HepG2 (cell line): ENCODE results near the gene TGFBI. TPM values are rescaled to one million over a fixed set of nuclear protein-coding genes. Genes with fewer than 3 reads are reported as not detected.
A peak's percentile ranks its signal among the peaks of the same experiment; 100 is the strongest.

Experiments used
- SAP130 ChIP-seq: IDR thresholded peaks from 2 replicates; pipeline ENCODE4 v1.6.1; 2016; ENCODE audit warnings: low read depth
- XRCC5 ChIP-seq: fragments of 200-400 bp; formaldehyde crosslinking; optimal IDR thresholded peaks from 2 replicates; pipeline ENCODE3; 2017; ENCODE audit warnings: mild to moderate bottlenecking, low read length
- ZNF329 ChIP-seq: sonication (generic); formaldehyde crosslinking; IDR thresholded peaks from 2 replicates; pipeline ENCODE4 v1.9.0; 2021; ENCODE audit warnings: low read depth, mild to moderate bottlenecking, missing genetic modification reagents
- ZNF431 ChIP-seq: sonication (generic); formaldehyde crosslinking; IDR thresholded peaks from 2 replicates; pipeline ENCODE4 v1.9.0; 2022; ENCODE audit warnings: missing genetic modification reagents, low read depth, mild to moderate bottlenecking, borderline replicate concordance
- ZNF513 ChIP-seq: sonication (generic); formaldehyde crosslinking; conservative IDR thresholded peaks from 2 replicates; pipeline ENCODE4 v1.5.0; 2020; ENCODE audit warnings: missing genetic modification reagents
- ZNF646 ChIP-seq: sonication (generic); formaldehyde crosslinking; IDR thresholded peaks from 2 replicates; pipeline ENCODE4 v1.9.0; 2021; ENCODE audit warnings: mild to moderate bottlenecking, missing genetic modification reagents
- ZNF784 ChIP-seq: sonication (generic); formaldehyde crosslinking; IDR thresholded peaks from 2 replicates; pipeline ENCODE4 v1.5.1; 2020; ENCODE audit warnings: missing genetic modification reagents, mild to moderate bottlenecking, borderline replicate concordance
- ZSCAN25 ChIP-seq: sonication (generic); formaldehyde crosslinking; IDR thresholded peaks from 2 replicates; pipeline ENCODE4 v1.8.0; 2022; ENCODE audit warnings: mild to moderate bottlenecking, missing genetic modification reagents
- polyA plus RNA-seq, 8 experiments: library from polyadenylated mRNA; depleted of rRNA in 3 of 8; stranded (reverse) in 7 of 8; unstranded in 1 of 8; fragments of >200 nt; fragmentation: Illumina TruSeq in 4 of 8; extraction: Trizol in 4 of 8; gene quantifications; 2 replicates each; pipeline versions ENCODE4 v1.2.1 to v1.2.3, GENCODE V29; 2011 to 2016; ENCODE audit warnings: low read depth in 4 of 8, missing spikeins in 1 of 8, mixed read lengths in 1 of 8; ENCODE audit not compliant: insufficient read depth in 1 of 8
- total RNA-seq, 5 experiments: library from RNA; depleted of rRNA; stranded (reverse); fragments of >200 nt; fragmentation: Illumina TruSeq; extraction: Trizol; gene quantifications; 2 replicates each; pipeline ENCODE4 v1.2.3, GENCODE V29; 2016; ENCODE audit warnings: low read depth in 1 of 5
- TF ChIP-seq, protein P1 (sequence below): sonication (generic); formaldehyde crosslinking; IDR thresholded peaks from 2 replicates; pipeline ENCODE4 v1.4.0; 2020; ENCODE audit warnings: missing genetic modification reagents; ENCODE audit errors: not compliant biosample characterization
- TF ChIP-seq, protein P2 (sequence below): sonication (generic); formaldehyde crosslinking; IDR thresholded peaks from 2 replicates; pipeline ENCODE4 v1.5.1; 2020; ENCODE audit warnings: mild to moderate bottlenecking, missing genetic modification reagents, moderate library complexity
- TF ChIP-seq, protein P3 (sequence below): sonication (generic); formaldehyde crosslinking; IDR thresholded peaks from 2 replicates; pipeline ENCODE4 v1.5.0; 2020; ENCODE audit warnings: mild to moderate bottlenecking, missing genetic modification reagents

TGFBI gene
- total and polyA plus RNA-seq, 2 of the 13 experiments (the other 11 are each of a cell fraction or from before 2014, with no cell fraction given), result 275 to 457 TPM

- no peak for TF ChIP-seq ZNF513 (CRISPR knock-in tag)
- TF ChIP-seq XRCC5, result peak; percentile 29
- TF ChIP-seq ZNF784 (CRISPR knock-in tag), result no peak
- TF ChIP-seq SAP130 (CRISPR knock-in tag), result 0 out of 2 replicates have a peak, but pooled peaks have one; percentile 8
- no peak for TF ChIP-seq ZNF431
- TF ChIP-seq, protein P1, sequence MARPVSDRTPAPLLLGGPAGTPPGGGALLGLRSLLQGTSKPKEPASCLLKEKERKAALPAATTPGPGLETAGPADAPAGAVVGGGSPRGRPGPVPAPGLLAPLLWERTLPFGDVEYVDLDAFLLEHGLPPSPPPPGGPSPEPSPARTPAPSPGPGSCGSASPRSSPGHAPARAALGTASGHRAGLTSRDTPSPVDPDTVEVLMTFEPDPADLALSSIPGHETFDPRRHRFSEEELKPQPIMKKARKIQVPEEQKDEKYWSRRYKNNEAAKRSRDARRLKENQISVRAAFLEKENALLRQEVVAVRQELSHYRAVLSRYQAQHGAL (CRISPR knock-in tag), result no peak
- TF ChIP-seq, protein P2, sequence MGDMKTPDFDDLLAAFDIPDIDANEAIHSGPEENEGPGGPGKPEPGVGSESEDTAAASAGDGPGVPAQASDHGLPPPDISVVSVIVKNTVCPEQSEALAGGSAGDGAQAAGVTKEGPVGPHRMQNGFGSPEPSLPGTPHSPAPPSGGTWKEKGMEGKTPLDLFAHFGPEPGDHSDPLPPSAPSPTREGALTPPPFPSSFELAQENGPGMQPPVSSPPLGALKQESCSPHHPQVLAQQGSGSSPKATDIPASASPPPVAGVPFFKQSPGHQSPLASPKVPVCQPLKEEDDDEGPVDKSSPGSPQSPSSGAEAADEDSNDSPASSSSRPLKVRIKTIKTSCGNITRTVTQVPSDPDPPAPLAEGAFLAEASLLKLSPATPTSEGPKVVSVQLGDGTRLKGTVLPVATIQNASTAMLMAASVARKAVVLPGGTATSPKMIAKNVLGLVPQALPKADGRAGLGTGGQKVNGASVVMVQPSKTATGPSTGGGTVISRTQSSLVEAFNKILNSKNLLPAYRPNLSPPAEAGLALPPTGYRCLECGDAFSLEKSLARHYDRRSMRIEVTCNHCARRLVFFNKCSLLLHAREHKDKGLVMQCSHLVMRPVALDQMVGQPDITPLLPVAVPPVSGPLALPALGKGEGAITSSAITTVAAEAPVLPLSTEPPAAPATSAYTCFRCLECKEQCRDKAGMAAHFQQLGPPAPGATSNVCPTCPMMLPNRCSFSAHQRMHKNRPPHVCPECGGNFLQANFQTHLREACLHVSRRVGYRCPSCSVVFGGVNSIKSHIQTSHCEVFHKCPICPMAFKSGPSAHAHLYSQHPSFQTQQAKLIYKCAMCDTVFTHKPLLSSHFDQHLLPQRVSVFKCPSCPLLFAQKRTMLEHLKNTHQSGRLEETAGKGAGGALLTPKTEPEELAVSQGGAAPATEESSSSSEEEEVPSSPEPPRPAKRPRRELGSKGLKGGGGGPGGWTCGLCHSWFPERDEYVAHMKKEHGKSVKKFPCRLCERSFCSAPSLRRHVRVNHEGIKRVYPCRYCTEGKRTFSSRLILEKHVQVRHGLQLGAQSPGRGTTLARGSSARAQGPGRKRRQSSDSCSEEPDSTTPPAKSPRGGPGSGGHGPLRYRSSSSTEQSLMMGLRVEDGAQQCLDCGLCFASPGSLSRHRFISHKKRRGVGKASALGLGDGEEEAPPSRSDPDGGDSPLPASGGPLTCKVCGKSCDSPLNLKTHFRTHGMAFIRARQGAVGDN (CRISPR knock-in tag), result peak; percentile 68
- TF ChIP-seq, protein P3, sequence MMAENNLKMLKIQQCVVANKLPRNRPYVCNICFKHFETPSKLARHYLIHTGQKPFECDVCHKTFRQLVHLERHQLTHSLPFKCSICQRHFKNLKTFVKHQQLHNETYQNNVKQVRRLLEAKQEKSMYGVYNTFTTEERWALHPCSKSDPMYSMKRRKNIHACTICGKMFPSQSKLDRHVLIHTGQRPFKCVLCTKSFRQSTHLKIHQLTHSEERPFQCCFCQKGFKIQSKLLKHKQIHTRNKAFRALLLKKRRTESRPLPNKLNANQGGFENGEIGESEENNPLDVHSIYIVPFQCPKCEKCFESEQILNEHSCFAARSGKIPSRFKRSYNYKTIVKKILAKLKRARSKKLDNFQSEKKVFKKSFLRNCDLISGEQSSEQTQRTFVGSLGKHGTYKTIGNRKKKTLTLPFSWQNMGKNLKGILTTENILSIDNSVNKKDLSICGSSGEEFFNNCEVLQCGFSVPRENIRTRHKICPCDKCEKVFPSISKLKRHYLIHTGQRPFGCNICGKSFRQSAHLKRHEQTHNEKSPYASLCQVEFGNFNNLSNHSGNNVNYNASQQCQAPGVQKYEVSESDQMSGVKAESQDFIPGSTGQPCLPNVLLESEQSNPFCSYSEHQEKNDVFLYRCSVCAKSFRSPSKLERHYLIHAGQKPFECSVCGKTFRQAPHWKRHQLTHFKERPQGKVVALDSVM (CRISPR knock-in tag), result peak; percentile 56; the same call in 1 of the 2 replicates
- TF ChIP-seq ZSCAN25 (CRISPR knock-in tag), result no peak
- peak; percentile 92 for TF ChIP-seq ZNF646 (CRISPR knock-in tag)
- TF ChIP-seq ZNF329 (CRISPR knock-in tag), result no peak
Measured at GRCh38 chr5:136066661-136067271, 38.0 kb downstream of the TGFBI start (continued).
